ENCODE measurements around the gene TMEM271. TPM values are rescaled to one million over a fixed set of nuclear protein-coding genes. Genes with fewer than 3 reads are reported as not detected.

The TMEM271 gene
- total RNA-seq, 1 donor from 2014 or later: not detected

- Histone ChIP-seq H3K9ac (no peak overlapping the region), H3K27ac (no peak overlapping the region), H4K20me1 (ENCODE audit: low read depth) (no peaks in the 10 kb centered on the region), H3K36me3 (no peaks in the 10 kb centered on the region), H3K27me3 (peaks cover 19% of the 10 kb centered on the region), H3K79me2 (ENCODE audit: low read depth) (no peaks in the 10 kb centered on the region), H3F3A (ENCODE audit: low read depth) (no peaks in the 10 kb centered on the region), H3K4me3 (no peak overlapping the region), H3K9me3 (ENCODE audit: low read depth) (no peaks in the 10 kb centered on the region), H3K4me1 (no peaks in the 10 kb centered on the region), H3K4me2 (no peak overlapping the region), H2AFZ (replicated peaks) (no peak overlapping the region)
- Mint-ChIP-seq H3K4me3 (no peak overlapping the region), H3K4me1 (no peaks in the 10 kb centered on the region), H3K9me3 (peaks cover 4% of the 10 kb centered on the region), H3K36me3 (no peaks in the 10 kb centered on the region), H3K27ac (no peak overlapping the region), H3K27me3 (ENCODE audit: insufficient read depth, low read depth) (peaks cover 16% of the 10 kb centered on the region)
- no peak for DNase-seq (ENCODE audit: low spot score)
- TF ChIP-seq EZH2 (IDR thresholded peaks at IDR 0.05): no peak
- TF ChIP-seq EZH2phosphoT487 (IDR thresholded peaks at IDR 0.05): no peak
- TF ChIP-seq CTCF (IDR thresholded peaks at IDR 0.05): no peak
Measured at GRCh38 chr4:617644-618641, 41.8 kb upstream of the TMEM271 start.

GRCh38 chr4:616911-617643 is 41.0 kb upstream of the TMEM271 start:
- Histone ChIP-seq H3F3A (ENCODE audit: low read depth) (no peaks in the 10 kb centered on the region), H3K4me1 (no peaks in the 10 kb centered on the region), H3K79me2 (ENCODE audit: low read depth) (no peaks in the 10 kb centered on the region), H3K27ac (no peak overlapping the region), H3K9ac (no peak overlapping the region), H3K27me3 (peaks cover 19% of the 10 kb centered on the region), H4K20me1 (ENCODE audit: low read depth) (no peaks in the 10 kb centered on the region), H3K9me3 (ENCODE audit: low read depth) (no peaks in the 10 kb centered on the region), H3K36me3 (no peaks in the 10 kb centered on the region), H3K4me3 (no peak overlapping the region), H2AFZ (replicated peaks) (no peak overlapping the region), H3K4me2 (no peak overlapping the region)
- Mint-ChIP-seq H3K4me3 (no peak overlapping the region), H3K27me3 (ENCODE audit: insufficient read depth, low read depth) (peaks cover 15% of the 10 kb centered on the region), H3K27ac (no peak overlapping the region), H3K4me1 (no peaks in the 10 kb centered on the region), H3K36me3 (no peaks in the 10 kb centered on the region), H3K9me3 (peaks cover 3% of the 10 kb centered on the region)
- TF ChIP-seq EZH2phosphoT487 (IDR thresholded peaks at IDR 0.05) (no peak), EZH2 (IDR thresholded peaks at IDR 0.05) (no peak), CTCF (IDR thresholded peaks at IDR 0.05) (no peak)
- peak; percentile 0 for DNase-seq (ENCODE audit: low spot score)

GRCh38 chr4:616091-616490 is 40.0 kb upstream of the TMEM271 start:
- TF ChIP-seq EZH2 (IDR thresholded peaks at IDR 0.05) (no peak), CTCF (IDR thresholded peaks at IDR 0.05) (no peak), EZH2phosphoT487 (IDR thresholded peaks at IDR 0.05) (no peak)
- Histone ChIP-seq H3K9me3 (ENCODE audit: low read depth) (no peaks in the 10 kb centered on the region), H3K9ac (no peak overlapping the region), H4K20me1 (ENCODE audit: low read depth) (no peaks in the 10 kb centered on the region), H3K27me3 (peaks cover 19% of the 10 kb centered on the region), H3K27ac (no peak overlapping the region), H3K4me1 (no peaks in the 10 kb centered on the region), H3F3A (ENCODE audit: low read depth) (no peaks in the 10 kb centered on the region), H3K36me3 (no peaks in the 10 kb centered on the region), H3K4me3 (no peak overlapping the region), H3K4me2 (no peak overlapping the region), H3K79me2 (ENCODE audit: low read depth) (no peaks in the 10 kb centered on the region), H2AFZ (replicated peaks) (no peak overlapping the region)
- H3K4me1 Mint-ChIP-seq: no peaks in the 10 kb centered on the region
- H3K27ac Mint-ChIP-seq: no peak overlapping the region
- DNase-seq (ENCODE audit: low spot score): no peak
- no peak overlapping the region for H3K4me3 Mint-ChIP-seq
- peaks cover 1% of the 10 kb centered on the region for H3K9me3 Mint-ChIP-seq
- H3K27me3 Mint-ChIP-seq (ENCODE audit: insufficient read depth, low read depth): peaks cover 14% of the 10 kb centered on the region
- H3K36me3 Mint-ChIP-seq: no peaks in the 10 kb centered on the region

All from neural progenitor cell (in vitro differentiated cells).